AG08396 (cell line): Measurements from ENCODE around the gene PIGS.
"Not testable (repeated sequence)": the region's sequence is repeated elsewhere in the genome, so short reads cannot be mapped to it uniquely, and the experiment has no call there.

Experiments used
- DNase-seq: peaks from one replicate; pipeline ENCODE4 v3.0.0; 2012; ENCODE audit warnings: low spot score, mixed read lengths

PIGS gene

DNA sequence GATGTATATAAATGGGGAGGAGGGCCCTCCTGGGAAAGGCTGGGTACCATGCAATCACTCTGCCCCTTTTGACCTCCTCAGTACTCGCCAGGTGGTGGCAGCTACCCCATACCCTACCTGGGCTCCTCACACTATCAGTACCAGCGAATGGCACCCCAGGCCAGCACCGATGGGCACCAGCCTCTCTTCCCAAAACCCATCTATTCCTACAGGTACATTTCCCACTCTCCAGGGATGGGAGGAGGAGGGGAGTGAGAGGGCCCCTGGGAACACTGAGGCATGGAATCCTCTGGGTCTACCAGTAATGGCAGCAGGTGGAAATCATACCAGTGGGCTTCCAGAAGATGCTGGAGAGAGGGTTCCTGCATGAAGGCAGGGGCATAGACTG, 42.3 kb downstream of the PIGS start:
- no peak for DNase-seq

- no peak for DNase-seq
Measured at GRCh38 chr17:28528327-28529012, 42.9 kb downstream of the PIGS start.

- no peak for DNase-seq
Measured at GRCh38 chr17:28527859-28528258, 43.5 kb downstream of the PIGS start.

DNA sequence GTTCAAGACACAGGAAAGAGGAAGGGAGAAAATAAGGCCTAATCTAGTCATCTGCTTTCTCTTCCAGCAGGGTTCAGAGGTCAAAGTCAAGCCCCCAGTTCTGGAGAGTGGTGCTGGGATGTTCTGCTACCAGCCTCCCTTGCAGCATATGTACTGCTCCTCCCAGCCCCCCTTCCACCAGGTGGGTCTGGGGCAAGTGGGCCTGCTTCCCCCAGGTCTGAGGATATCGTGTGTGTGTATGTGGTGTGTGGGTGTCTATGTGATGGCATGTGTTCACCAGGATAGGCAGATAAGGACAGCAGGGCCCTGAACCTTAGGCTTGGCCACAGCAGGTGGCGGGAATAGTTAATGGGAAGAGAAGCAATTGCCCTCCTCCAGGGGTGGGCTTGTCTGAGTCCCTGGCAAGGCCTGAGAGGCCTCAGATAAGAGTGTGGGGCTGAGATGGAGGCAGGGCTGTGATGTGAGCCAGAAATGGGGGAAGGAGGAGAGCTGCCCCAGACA, 44.1 kb downstream of the PIGS start:
- no peak for DNase-seq

- DNase-seq: no peak
Measured at GRCh38 chr17:28526381-28526780, 44.9 kb downstream of the PIGS start.

- peak; percentile 80 for DNase-seq
Measured at GRCh38 chr17:28524476-28525424, 46.6 kb downstream of the PIGS start.

GRCh38 chr17:28523876-28524275, 47.4 kb downstream of the PIGS start:
- no peak for DNase-seq

- DNase-seq: no peak
Measured at GRCh38 chr17:28523186-28523585, 48.1 kb downstream of the PIGS start.

DNA sequence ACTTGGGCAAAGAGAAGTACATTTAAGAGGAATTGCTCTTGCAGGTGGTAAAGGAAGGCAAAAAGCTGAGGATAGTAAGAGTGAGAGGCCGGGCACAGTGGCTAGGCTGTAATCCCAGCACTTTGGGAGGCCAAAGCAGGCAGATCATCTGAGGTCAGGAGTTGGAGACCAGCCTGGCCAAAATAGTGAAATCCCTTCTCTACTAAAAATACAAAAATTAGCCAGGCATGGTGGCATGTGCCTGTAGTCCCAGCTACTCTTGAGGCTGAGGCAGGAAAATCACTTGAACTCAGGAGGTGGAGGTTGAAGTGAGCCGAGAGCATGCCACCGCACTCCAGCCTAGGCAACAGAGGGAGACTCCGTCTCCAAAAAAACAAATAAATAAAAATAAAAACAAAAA, 49.0 kb downstream of the PIGS start:
- not testable (repeated sequence) for DNase-seq

DNA sequence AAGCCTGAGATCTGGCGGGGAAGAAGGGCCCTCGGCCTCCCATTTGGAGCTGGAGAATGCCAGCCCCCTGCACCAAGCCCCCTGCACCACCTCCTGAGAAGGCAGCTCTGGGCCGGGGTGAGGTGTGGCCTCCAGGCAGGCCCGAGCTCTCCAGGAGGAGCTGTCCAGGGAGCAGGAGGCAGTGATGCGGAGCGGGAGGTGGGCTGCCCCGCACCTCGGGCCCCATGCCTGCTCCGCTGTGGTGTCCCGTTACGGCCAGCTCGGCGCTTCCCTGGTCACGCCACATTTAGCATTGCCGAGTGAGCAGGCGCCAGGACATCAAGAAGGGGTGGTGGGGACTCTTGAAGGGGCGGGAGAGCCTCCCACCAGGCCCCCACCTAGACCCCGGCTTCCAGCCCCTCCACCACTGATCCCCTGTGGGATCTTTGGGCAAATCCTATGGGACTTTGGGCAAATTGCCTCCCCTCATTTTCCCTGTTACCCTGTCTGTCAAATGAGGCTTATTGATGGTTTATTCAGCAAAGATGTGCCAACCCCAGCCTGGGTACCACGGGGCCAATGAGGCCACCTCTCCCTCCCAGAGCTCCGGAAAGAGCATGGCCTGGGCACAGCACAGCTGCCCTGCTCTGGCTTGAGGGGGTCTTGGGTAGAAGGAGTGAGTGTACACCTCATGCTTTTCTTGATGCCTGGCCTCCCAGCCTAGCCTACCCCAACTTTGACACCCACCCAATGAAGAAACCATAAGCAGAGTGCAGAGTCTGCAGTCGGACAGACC, 49.8 kb downstream of the PIGS start:
- DNase-seq: no peak

DNA sequence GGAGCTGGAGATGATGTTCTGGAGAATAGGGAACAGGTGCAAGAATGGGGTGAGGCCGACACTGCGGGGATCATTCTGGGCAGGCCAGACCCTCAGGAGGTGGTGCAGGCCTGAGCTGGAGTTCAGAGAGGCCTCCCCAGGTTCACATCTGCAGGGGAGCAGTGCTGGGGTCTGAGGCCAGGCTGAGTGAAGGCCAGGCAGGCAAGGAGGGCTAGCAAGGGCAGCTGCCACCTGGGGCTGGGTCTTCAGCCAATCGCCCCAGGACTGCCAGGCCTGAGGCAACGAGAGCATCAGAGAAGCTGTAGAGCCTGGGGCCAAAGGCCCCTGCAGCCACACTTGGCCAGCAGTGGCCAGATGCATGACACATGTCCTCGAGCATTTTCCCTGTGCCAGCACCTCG, 50.6 kb downstream of the PIGS start:
- DNase-seq: no peak

DNA sequence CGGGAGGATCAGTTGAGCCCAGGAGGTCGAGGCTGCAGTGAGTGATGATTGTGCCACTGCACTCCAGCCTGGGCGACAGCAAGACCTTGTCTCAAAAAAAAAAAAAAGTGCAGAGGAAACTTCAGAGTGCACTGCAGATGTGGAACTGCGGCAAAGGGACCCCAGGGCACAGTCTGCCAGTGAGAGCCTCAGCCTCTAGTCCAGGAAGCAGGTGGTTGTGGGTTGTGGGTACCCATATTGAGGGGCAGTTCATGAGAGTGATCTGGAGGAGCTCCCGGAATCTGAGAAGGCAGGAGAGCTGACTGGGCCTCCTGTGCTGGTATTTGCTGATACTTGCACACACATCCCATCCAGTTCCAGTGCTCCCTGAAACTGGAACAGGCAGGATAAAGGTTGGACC, 52.1 kb downstream of the PIGS start:
- no peak for DNase-seq

GRCh38 chr17:28518578-28518977, 52.7 kb downstream of the PIGS start:
- DNase-seq: no peak

- DNase-seq: no peak
Measured at GRCh38 chr17:28518132-28518531, 53.2 kb downstream of the PIGS start.

DNA sequence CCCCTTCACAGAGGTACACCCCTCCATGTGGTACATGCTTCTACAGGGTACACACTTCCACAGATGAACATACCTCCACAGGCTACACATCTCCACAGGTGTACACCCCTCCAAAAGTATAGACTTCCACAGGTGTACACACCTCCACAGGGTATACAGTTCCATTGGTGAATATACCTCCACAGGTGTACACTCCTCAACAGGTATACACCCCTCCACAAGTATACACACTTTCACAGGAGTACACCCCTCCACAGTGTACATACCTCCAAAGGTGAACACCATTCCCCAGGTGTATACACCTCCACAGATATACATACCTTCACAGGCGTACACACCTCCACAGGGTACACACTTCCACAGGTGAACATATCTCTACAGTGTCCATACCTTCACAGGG, 55.8 kb downstream of the PIGS start:
- no peak for DNase-seq

DNA sequence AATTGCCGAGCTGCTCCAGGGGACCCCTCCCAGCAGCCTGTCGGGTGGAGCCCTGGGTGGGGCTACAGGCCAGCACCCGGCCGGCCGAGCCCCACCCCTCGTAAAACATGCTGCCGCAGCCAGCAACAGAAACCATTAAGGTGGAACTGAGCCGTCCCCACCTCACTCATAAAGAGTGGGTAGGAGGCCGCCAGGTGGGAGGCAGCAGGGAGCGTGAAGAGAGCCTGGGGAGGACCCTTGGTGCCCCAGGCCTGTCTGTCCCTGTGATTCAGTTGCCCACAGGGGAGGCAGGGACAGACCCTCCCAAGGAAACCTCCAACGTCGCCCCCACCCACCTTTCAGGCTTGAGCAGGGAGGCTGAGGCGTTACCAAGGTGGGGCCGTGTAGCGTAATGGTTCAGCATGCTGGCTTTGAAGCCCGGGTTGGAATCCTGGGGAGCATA, 56.7 kb downstream of the PIGS start:
- DNase-seq: no peak

GRCh38 chr17:28513476-28513875, 57.8 kb downstream of the PIGS start:
- DNase-seq: no peak

DNA sequence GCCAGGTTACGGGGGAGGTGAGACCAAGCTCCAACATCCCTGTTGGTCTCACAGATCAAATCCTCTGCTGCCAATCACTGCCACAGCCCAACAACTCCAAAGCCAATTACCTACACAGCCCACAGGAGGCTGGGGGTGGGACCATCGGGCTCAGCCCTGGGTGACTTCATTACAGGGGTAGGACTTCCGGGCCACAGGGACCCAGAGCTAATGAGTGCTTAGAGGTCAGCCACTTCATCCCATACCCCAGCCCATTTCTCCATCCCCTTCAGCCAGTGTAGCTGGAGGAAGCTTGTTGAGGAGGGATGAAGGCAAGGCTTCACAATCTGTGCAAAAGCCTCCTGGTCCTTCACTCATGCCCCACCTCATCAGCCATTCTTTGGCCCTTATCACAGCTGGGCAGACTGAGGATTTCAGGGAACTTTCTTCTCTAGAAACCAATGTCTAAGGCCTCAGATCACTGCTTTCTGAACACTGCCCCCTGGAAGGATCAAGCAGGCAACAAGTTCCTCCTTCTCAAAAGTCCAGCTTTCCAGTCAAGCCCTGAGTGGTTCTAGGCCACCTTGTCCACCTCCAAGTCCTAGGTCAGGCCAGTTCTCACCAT, 59.4 kb downstream of the PIGS start:
- DNase-seq: no peak

GRCh38 chr17:28509789-28510188, 61.5 kb downstream of the PIGS start:
- DNase-seq: no peak

DNA sequence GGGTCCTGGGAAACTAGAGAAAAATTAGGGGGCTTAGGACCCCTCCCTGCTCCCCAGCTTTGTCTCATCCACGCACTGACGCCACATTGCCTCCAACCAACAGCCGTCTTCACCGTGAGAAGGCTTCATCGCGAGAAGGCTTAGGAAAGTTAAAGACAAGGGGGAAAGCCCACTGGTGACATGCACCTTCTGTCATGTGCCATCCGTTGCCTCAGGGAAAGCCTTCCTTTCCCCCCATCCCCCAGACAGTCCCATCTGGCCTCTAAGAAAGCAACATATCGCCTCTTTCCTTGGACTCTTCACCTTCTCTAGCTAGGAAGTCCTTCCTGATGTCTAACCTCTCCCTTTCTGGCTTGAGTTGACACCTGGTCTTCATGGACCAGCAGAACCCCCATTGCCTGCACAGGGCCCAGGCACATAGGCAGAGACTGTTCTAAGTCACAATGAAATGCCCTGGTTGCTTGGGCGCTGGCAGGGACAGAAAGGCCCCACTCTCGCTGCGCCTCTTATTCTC, 63.1 kb downstream of the PIGS start:
- no peak for DNase-seq

GRCh38 chr17:28507567-28508203, 63.6 kb downstream of the PIGS start:
- peak; percentile 48 for DNase-seq
